T-helper 1 cell treated with Interleukin-12 subunit alpha and Interleukin-12 subunit beta and Interleukin-4 antibody, amounts not matched to agents 30 μg/mL and 1 μg/mL, for 36 hours (primary cell): ENCODE measurements around the gene OSMR.

ENCODE experiments used
- H3K27ac Mint-ChIP-seq: one replicate; pipeline ENCODE4 v1.8.0; 2021; ENCODE audit warnings: mild to moderate bottlenecking, mixed read lengths
- H3K27me3 Mint-ChIP-seq: one replicate; pipeline ENCODE4 v1.8.0; 2021; ENCODE audit warnings: low read depth, mixed read lengths
- H3K36me3 Mint-ChIP-seq: one replicate; pipeline ENCODE4 v1.8.0; 2021; ENCODE audit warnings: low read depth, mixed read lengths
- H3K4me1 Mint-ChIP-seq: one replicate; pipeline ENCODE4 v1.8.0; 2021; ENCODE audit warnings: low read depth, mixed read lengths
- H3K4me3 Mint-ChIP-seq: one replicate; pipeline ENCODE4 v1.8.0; 2021; ENCODE audit warnings: mild to moderate bottlenecking, moderate library complexity, mixed read lengths
- H3K9me3 Mint-ChIP-seq: one replicate; pipeline ENCODE4 v1.8.0; 2021; ENCODE audit warnings: mixed read lengths

OSMR gene

DNA sequence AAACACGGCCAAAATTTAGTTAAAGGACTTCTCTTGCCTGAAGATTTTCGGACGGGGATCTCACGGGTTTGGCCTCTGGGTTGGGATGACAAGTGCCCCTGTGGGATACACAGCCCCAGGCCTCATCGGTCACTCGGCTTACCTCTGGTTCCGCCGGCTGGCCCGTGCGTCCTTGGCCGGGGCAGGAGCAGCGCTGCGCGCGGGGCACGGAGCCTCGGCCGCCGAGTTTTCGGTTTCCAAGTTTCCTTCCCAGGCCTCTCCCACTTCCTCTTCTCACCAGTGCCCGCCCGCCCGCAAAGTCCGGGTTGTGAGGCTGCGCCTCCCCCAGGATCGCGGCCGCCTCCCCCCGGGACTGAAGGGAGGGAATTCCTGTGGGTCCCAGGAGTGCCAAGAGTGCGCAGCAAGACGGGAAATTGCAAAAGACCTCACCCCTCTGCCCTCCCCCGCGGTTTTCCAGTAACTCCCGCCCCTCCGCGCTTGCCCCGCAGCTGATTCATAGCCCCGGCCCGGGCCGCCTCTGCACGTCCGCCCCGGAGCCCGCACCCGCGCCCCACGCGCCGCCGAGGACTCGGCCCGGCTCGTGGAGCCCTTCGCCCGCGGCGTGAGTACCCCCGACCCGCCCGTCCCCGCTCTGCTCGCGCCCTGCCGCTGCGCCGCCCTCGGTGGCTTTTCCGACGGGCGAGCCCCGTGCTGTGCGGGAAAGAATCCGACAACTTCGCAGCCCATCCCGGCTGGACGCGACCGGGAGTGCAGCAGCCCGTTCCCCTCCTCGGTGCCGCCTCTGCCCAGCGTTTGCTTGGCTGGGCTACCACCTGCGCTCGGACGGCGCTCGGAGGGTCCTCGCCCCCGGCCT is at the start of gene OSMR:
TSS of gene OSMR (plus strand) at position 487 of the 853 bp plus-strand sequence. CDS start 23,033 bp downstream, outside the sequence.
- Mint-ChIP-seq H3K27me3 (peaks cover 63% of the 10 kb centered on the region), H3K4me1 (peaks cover 5% of the 10 kb centered on the region), H3K4me3 (peak within 1 kb of the TSS; percentile 79), H3K27ac (no peak within 1 kb of the TSS), H3K36me3 (no peaks in the 10 kb centered on the region), H3K9me3 (no peaks in the 10 kb centered on the region)

DNA sequence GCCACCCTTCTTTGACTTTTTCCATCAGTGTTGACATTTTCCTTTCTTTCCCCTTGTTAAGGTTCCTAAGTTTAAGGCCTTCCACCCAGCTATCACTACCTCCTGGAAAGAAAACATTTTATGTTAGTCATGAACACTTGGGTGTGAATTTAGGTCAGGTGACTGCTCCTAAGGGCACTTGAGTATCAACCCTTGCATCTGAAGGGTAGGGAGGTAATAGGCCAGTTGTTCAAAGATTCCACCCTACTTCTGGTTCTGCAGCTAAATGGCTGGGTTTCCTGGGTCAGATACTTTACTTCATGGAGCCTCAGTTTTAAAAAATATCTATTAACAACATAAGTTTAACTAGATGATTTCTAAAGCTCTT is 49.1 kb upstream of the OSMR start:
- Mint-ChIP-seq H3K4me3 (no peak overlapping the region), H3K27ac (no peak overlapping the region), H3K27me3 (no peaks in the 10 kb centered on the region), H3K4me1 (no peaks in the 10 kb centered on the region), H3K36me3 (no peaks in the 10 kb centered on the region), H3K9me3 (no peaks in the 10 kb centered on the region)

DNA sequence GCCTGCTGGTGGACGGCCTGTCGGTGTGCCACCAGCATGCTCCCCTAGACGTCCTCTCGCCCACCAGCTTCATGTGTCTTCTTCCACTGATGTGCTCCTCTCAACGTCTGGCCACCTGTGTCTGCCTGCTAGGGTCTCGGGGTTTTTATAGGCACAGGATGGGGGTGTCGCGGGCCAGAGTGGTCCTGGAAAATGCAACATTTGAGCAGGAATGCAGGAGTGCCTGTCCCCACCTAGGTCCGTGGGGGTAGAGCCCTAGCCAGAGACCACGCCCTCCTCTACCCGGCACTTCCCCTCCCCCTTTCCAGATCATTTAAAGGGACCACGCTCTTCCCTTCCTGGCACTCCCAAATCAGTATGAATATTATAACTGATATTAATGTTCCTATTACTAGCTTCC is 48.0 kb upstream of the OSMR start:
- Mint-ChIP-seq H3K27me3 (no peaks in the 10 kb centered on the region), H3K36me3 (no peaks in the 10 kb centered on the region), H3K27ac (no peak overlapping the region), H3K4me1 (no peaks in the 10 kb centered on the region), H3K4me3 (no peak overlapping the region), H3K9me3 (no peaks in the 10 kb centered on the region)

DNA sequence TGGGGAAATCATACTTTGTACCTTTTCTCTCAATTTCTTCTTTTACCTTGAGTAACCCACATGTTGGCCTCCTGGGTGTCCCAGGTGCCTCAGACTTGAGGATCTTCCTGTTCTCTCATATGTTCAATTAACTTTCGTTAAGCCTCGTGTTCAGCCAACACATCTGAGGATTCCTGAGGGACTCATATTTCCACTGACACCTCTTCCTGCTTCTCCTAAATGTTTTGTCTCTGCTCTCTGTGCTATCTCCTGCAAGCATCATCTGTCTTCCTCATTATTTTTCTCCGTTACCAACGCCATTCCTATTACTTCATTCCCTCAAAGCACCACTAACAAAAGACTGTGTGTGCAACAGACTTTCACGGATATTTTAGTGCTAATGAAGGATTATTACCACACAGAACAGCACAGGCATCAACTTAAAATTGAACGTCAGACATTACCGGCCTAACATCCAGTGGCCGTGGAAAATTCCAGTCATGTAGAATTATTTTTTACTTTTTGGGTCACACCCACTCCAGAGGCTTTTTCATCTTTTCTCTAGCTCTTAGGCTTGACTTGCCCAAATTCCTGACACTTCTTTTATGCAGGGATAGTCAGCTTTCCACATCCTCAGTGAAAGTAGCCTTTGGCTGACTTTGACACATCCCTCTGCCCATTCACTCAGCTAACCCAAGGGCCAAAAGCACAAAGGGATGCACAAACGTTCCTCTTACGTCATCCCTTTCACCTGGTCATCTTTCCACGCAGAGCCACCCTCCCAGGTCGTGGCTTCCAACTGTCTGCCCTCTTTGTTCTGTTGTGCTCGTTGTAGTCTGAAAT is 46.0 kb upstream of the OSMR start:
- no peak overlapping the region for H3K27ac Mint-ChIP-seq
- no peaks in the 10 kb centered on the region for H3K4me1 Mint-ChIP-seq
- H3K36me3 Mint-ChIP-seq = no peaks in the 10 kb centered on the region
- no peaks in the 10 kb centered on the region for H3K27me3 Mint-ChIP-seq
- H3K9me3 Mint-ChIP-seq = no peaks in the 10 kb centered on the region
- H3K4me3 Mint-ChIP-seq = no peak overlapping the region

DNA sequence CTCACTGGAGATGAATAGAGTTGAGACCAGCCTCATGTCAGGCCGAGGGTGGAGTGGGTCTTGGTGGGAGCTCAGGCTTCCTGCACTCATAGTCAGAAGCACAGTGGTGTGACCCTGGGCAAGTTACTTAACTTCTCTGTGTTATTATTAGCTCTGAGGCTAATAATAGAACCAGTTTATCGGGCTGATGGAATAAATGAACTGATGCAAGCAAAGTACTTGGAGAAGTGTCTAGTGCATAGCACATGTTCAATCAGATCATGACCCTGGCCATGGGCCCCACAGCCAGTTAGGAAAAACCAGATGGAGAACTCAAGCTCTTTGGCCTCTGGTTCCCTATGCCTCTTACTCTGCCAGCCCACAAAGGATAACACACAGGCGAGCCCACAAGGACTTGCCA is 45.3 kb upstream of the OSMR start:
- H3K36me3 Mint-ChIP-seq = no peaks in the 10 kb centered on the region
- no peaks in the 10 kb centered on the region for H3K9me3 Mint-ChIP-seq
- no peak overlapping the region for H3K27ac Mint-ChIP-seq
- no peak overlapping the region for H3K4me3 Mint-ChIP-seq
- H3K27me3 Mint-ChIP-seq = no peaks in the 10 kb centered on the region
- H3K4me1 Mint-ChIP-seq = no peaks in the 10 kb centered on the region

DNA sequence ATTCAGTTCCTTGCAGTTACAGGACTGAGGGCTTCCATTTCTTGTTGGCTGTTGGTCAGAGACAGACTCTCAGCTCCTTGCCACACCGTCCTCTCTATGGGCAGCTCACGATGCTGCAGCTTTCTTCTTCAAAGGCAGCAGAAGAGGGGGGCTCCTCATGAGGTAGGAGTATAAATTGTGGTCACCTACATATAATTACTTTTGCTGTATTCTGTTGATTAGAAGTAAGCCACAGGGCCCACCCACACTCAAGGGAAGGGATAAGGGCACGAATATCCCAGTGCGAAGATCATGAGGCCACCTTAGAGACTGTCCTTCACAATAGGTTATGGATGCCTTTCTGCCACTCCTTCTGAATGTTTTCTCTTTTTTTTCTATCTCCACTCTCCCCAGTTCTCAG is 43.7 kb upstream of the OSMR start:
- no peaks in the 10 kb centered on the region for H3K27me3 Mint-ChIP-seq
- H3K9me3 Mint-ChIP-seq = no peaks in the 10 kb centered on the region
- H3K4me1 Mint-ChIP-seq = no peaks in the 10 kb centered on the region
- no peak overlapping the region for H3K4me3 Mint-ChIP-seq
- H3K36me3 Mint-ChIP-seq = no peaks in the 10 kb centered on the region
- H3K27ac Mint-ChIP-seq = no peak overlapping the region

DNA sequence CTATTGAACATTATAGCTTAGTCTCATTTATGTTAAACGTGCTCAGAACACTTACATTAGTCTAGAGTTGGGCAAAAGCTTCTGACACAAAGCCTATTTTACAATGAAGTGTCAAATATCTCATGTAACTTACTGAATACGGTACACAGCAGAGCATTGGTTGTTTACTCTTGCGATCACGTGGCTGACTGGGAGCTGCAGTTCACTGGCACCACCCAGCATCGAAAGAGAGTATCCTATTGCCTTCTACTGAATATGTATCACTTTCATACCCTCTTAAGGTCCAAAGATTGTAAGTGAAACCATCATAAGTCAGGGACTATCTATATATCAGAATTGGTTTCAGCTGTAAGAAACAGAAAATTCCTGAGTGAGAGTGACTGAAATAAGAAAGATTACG is 42.6 kb upstream of the OSMR start:
- H3K36me3 Mint-ChIP-seq = no peaks in the 10 kb centered on the region
- no peaks in the 10 kb centered on the region for H3K9me3 Mint-ChIP-seq
- H3K4me3 Mint-ChIP-seq = no peak overlapping the region
- no peak overlapping the region for H3K27ac Mint-ChIP-seq
- H3K27me3 Mint-ChIP-seq = no peaks in the 10 kb centered on the region
- H3K4me1 Mint-ChIP-seq = no peaks in the 10 kb centered on the region

DNA sequence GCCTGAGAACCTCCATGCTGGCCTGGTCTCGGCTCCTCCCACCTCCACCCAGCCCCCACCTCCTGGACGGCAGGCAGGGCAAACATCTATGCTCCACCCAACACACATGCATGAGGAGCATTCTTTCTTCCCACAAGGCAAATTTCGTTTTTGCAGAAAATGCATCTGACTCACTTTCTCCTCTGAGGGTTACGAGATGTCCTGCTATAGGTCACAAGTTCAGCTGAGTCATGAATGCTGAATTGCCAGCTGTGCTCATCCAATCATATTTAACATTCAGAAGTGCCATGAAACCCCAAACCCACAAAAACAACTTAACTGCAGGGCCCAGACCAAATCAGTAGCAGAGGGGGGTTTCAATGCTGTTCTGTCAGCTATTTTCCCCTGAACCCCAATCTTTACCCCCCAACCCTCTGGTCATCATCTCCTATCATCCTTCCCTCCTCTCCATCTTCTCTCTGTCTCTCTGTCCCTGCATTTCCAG is 39.0 kb upstream of the OSMR start:
- H3K27ac Mint-ChIP-seq = no peak overlapping the region
- no peak overlapping the region for H3K4me3 Mint-ChIP-seq
- no peaks in the 10 kb centered on the region for H3K9me3 Mint-ChIP-seq
- H3K4me1 Mint-ChIP-seq = peaks cover 4% of the 10 kb centered on the region
- peaks cover 2% of the 10 kb centered on the region for H3K27me3 Mint-ChIP-seq
- no peaks in the 10 kb centered on the region for H3K36me3 Mint-ChIP-seq

DNA sequence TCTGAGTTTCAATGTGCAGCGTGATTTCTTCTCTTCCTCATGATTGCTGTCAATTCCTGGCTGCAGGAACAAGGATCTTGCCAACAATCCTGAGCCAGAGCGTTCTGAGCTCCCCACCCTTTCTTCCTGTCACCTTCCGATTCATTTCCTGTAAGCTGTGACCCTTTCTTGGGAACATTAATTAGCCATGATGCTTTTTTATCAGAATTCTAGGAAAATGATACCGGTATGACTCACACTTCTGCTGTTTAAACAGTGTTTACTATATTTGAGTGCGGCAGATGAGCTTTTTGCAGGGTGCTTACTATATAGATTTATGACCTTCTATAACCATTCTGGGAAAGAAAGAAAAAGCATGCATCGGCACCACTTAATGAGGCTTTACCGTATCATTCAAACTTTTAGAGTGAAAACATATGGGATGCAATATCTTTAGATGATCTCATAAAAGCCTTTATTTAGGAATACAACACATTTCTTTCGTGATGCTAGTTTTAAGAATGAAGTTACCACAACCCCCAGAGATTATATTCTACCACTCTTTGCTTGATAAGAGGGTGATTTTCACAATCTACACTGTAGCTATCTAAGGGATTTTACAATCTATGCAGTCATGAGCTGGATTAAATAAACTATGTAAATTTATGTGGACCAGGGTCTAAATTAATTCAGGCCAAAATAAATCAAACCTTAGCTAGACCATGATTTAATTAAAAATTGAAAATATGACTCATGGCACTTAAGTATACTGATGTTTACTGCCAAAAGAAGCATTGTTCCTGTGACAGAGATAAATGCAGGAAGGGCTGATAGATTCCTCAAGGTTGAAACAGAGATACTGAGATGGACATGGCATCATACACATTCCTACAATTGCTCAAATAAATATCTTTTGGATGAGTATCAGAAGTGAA is 38.0 kb upstream of the OSMR start:
- H3K36me3 Mint-ChIP-seq = no peaks in the 10 kb centered on the region
- H3K27ac Mint-ChIP-seq = no peak overlapping the region
- H3K9me3 Mint-ChIP-seq = no peaks in the 10 kb centered on the region
- peaks cover 7% of the 10 kb centered on the region for H3K27me3 Mint-ChIP-seq
- H3K4me3 Mint-ChIP-seq = no peak overlapping the region
- H3K4me1 Mint-ChIP-seq = peaks cover 4% of the 10 kb centered on the region

DNA sequence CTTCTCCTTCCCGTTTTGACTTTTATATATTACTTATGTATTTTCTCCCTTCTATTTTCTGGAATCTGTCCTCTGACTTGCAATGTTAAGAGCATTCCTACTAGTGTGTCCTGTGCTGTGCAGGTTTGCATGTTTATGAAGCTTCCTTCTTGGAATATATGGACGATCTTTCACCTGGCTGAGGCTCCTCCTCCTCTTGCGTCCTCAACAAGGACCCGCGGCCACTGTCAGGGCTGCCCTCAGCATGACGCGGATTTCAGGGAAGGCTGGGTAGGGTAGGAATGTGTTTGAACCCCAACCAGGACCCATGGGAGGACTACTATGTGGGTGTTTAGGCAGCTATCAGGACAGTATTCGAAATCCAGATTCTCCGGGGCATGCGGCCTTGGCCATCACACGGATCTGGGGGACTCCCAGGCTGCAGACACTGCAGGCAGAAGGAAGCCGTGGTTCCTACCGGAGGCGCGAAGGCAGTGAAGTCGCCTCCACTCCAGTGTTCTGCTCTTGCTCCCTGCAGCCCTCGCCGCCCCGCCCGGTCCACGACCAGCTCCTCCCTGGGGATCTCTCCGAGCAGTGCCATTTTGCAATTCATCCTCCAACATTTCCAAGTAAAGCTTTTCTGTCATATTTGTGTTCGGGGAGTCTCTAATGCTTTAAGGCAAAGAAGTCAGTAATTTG is 37.0 kb upstream of the OSMR start:
- H3K4me3 Mint-ChIP-seq = no peak overlapping the region
- no peaks in the 10 kb centered on the region for H3K9me3 Mint-ChIP-seq
- no peak overlapping the region for H3K27ac Mint-ChIP-seq
- H3K27me3 Mint-ChIP-seq = peaks cover 11% of the 10 kb centered on the region
- H3K36me3 Mint-ChIP-seq = no peaks in the 10 kb centered on the region
- peaks cover 4% of the 10 kb centered on the region for H3K4me1 Mint-ChIP-seq

DNA sequence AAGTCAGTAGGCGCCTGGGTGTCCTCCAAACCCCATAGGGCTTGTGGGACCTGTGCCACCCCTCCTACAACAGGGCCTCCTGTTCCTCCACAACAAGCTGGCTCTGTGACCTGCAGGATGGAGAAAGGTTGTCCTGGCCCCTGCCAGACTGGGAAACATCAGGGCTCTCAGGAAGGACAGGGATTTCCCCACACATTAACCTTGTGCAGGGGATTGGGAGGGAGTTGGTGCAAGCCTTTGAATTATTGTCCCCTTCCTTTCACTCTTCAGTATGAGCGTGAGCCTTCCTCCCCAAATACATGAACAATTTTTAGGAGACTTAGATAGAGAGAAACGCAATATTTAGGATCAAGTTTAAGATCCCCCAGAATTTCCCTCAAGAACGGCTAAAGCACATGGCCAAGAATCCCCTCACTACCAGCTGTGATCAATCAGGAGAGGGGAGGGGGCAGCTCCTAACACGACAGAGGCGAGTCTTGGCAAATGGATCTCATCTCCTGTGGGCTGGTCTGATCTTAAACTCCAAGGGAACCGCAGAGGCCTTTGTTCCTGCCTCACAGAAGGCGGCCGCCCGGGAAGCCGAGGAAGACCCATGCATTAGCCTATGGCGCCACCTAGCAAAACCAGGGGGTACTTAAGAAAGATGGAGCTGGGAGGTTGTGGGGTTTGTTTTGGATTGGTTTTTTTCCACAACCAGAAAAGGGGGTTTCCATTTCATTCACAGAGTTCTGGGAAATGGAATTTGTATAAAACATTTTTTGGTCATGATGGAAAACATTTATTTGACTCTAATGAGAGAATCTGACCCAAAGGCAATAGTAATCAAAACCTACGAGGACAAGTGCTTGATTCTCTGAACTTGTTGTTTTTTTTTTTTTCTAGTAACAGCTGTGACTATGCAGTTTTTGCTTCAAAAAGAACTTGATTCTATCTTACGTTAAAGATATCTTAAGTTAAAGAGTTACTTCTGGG is 36.1 kb upstream of the OSMR start:
- Mint-ChIP-seq H3K27ac (no peak overlapping the region), H3K4me1 (peaks cover 4% of the 10 kb centered on the region), H3K27me3 (peaks cover 16% of the 10 kb centered on the region)

DNA sequence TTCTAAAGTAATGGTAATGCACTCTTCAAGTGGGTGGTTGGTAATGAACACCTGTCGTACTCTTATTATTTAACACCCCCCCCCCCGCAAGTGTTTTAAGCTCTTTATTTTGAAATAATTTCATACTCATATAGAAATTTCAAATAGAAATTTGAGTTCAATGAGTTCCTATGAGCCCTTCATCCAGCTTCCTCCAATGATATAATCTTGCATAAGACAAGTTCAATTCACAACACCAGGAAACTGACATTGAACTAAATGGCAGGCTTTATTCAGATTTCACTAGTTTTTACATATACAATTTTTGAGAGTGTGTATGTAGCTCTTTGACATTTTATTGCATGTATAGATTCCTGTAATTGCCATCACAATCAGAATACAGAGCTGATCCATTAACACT is 30.9 kb upstream of the OSMR start:
- Mint-ChIP-seq H3K36me3 (no peaks in the 10 kb centered on the region), H3K27ac (no peak overlapping the region), H3K4me1 (peaks cover 3% of the 10 kb centered on the region), H3K9me3 (no peaks in the 10 kb centered on the region), H3K4me3 (no peak overlapping the region), H3K27me3 (peaks cover 37% of the 10 kb centered on the region)

More for the DNA sequence above, 36.1 kb upstream of the OSMR start:
- Mint-ChIP-seq H3K36me3 (no peaks in the 10 kb centered on the region), H3K4me3 (no peak overlapping the region), H3K9me3 (no peaks in the 10 kb centered on the region)
